GM12878 (cell line): Measurements from ENCODE around the gene CARS2. TPM values are rescaled to one million over a fixed set of nuclear protein-coding genes. Genes with fewer than 3 reads are reported as not detected.
A peak's percentile ranks its signal among the peaks of the same experiment; 100 is the strongest.

Experiments used
- ATAC-seq: fragments of 200-7000 bp; cut with Tn5 transposase; 3 replicates; pipeline ENCODE4 v1.9.1; 2020; ENCODE audit warnings: mild to moderate bottlenecking, moderate library complexity
- BruUV-seq: library from RNA; stranded (reverse); fragments of 400-500 nt; replicated peaks from 2 replicates; lab custom pipeline; 2021; lab: Mats Ljungman, UMichigan
- CTCF ChIA-PET: fragments of 300-600 bp; sonication (Branson Sonifier 250); formaldehyde crosslinking; extraction: SDS; loops from one replicate; lab custom pipeline; 2021; ENCODE audit warnings: inconsistent platforms; lab: Yijun Ruan, JAX
- POLR2A ChIA-PET: fragments of 350-600 bp; formaldehyde crosslinking; extraction: SDS; loops from one replicate; lab custom pipeline; 2021; ENCODE audit warnings: inconsistent platforms; lab: Charles Lee
- RAD21 ChIA-PET: fragments of 300-600 bp; sonication (Branson Sonifier 250); formaldehyde crosslinking; loops from one replicate; lab custom pipeline; 2023; ENCODE audit warnings: antibody characterized with exemption; ENCODE audit not compliant: unreplicated experiment; lab: Charles Lee
- SMC1A ChIA-PET: fragments of 300-600 bp; sonication (Branson Sonifier 250); formaldehyde crosslinking; loops from one replicate; lab custom pipeline; 2023; ENCODE audit not compliant: unreplicated experiment, uncharacterized antibody; lab: Charles Lee
- DNase-seq: peaks from one replicate; pipeline ENCODE4 v3.0.0-alpha.2; 2011; ENCODE audit warnings: low read depth, low spot score
- FAIRE-seq: peaks from 3 replicates; lab custom pipeline; 2011; peaks lifted over from hg19 to GRCh38; lab: Jason Lieb, UNC
- H2AFZ ChIP-seq: 2 replicates; pipeline ENCODE4 v1.6.0; 2011; ENCODE audit warnings: low read depth, low read length, control low read depth; ENCODE audit not compliant: control insufficient read depth
- H3K27ac ChIP-seq: 2 replicates; pipeline ENCODE4 v1.5.1; 2011; ENCODE audit warnings: control low read depth; ENCODE audit not compliant: control insufficient read depth, insufficient read depth
- H3K27me3 ChIP-seq, 2 experiments: replicated peaks in 1 of 2; 2 replicates each; pipeline versions ENCODE4 v1.6.0 to v1.6.1; 2011; ENCODE audit warnings: low read length in 1 of 2; ENCODE audit not compliant: control insufficient read depth in 2 of 2, insufficient read depth in 2 of 2
- H3K36me3 ChIP-seq, 2 experiments: 2 replicates each; pipeline ENCODE4 v1.5.1; 2011; ENCODE audit warnings: low read length in 1 of 2; ENCODE audit not compliant: control insufficient read depth in 2 of 2, insufficient read depth in 2 of 2
- H3K4me1 ChIP-seq: 2 replicates; pipeline ENCODE4 v1.6.1; 2011; ENCODE audit warnings: mild to moderate bottlenecking, low read length, moderate library complexity, mixed read lengths; ENCODE audit not compliant: control insufficient read depth, insufficient read depth
- H3K4me2 ChIP-seq: 2 replicates; pipeline ENCODE4 v1.6.0; 2011; ENCODE audit warnings: control low read depth; ENCODE audit not compliant: control insufficient read depth, insufficient read depth
- H3K4me3 ChIP-seq: fragments of 200-600 bp; sonication (generic); 2 replicates; pipeline ENCODE4 v1.5.1; 2016
- H3K79me2 ChIP-seq: 2 replicates; pipeline ENCODE4 v1.6.0; 2011; ENCODE audit warnings: low read length; ENCODE audit not compliant: control insufficient read depth, insufficient read depth
- H3K9ac ChIP-seq: 2 replicates; pipeline ENCODE4 v1.8.0; 2011; ENCODE audit warnings: low read length, control low read depth, mixed read lengths; ENCODE audit not compliant: control insufficient read depth, insufficient read depth
- H3K9me3 ChIP-seq: replicated peaks from 3 replicates; pipeline ENCODE4 v1.5.1; 2011; ENCODE audit warnings: mild to moderate bottlenecking, low read length; ENCODE audit not compliant: control insufficient read depth, insufficient read depth
- H4K20me1 ChIP-seq: 2 replicates; pipeline ENCODE4 v1.6.0; 2011; ENCODE audit not compliant: control insufficient read depth, insufficient read depth
- CBFB ChIP-seq: IDR thresholded peaks from 2 replicates; pipeline ENCODE4 v1.6.1; 2016; ENCODE audit warnings: antibody characterized with exemption, low read depth
- CBX5 ChIP-seq: sonication (generic); IDR thresholded peaks from 2 replicates; pipeline ENCODE4 v1.6.1; 2016; ENCODE audit warnings: low read depth, moderate library complexity, mild to moderate bottlenecking, inconsistent platforms
- ESRRA ChIP-seq: IDR thresholded peaks from 2 replicates; pipeline ENCODE4 v1.6.1; 2012; ENCODE audit warnings: mild to moderate bottlenecking, low read length, improper control_type of control experiment
- HDAC2 ChIP-seq: fragments of 200-600 bp; sonication (generic); IDR thresholded peaks from 2 replicates; pipeline ENCODE4 v1.6.1; 2017
- JUND ChIP-seq: IDR thresholded peaks from 2 replicates; pipeline ENCODE4 v1.6.1; 2012; ENCODE audit warnings: low read depth, mild to moderate bottlenecking, low read length, improper control_type of control experiment, moderate library complexity
- MLLT1 ChIP-seq: fragments of 450-650 bp; IDR thresholded peaks from 2 replicates; pipeline ENCODE4 v1.6.1; 2016; ENCODE audit warnings: mild to moderate bottlenecking
- NBN ChIP-seq: fragments of 450-650 bp; IDR thresholded peaks from 2 replicates; pipeline ENCODE4 v1.6.1; 2016
- POLR2A ChIP-seq: IDR thresholded peaks from 2 replicates; pipeline ENCODE4 v1.6.1; 2011; ENCODE audit warnings: low read depth, mild to moderate bottlenecking, low read length
- SIX5 ChIP-seq: IDR thresholded peaks from 2 replicates; pipeline ENCODE4 v1.6.1; 2011; ENCODE audit warnings: mild to moderate bottlenecking, low read depth, low read length, moderate library complexity; ENCODE audit not compliant: severe bottlenecking
- USF2 ChIP-seq: IDR thresholded peaks from 2 replicates; pipeline ENCODE4 v1.6.1; 2011; ENCODE audit warnings: low read depth, low read length, improper control_type of control experiment, borderline replicate concordance
- ZBTB4 ChIP-seq: fragments of 450-650 bp; formaldehyde crosslinking; IDR thresholded peaks from 2 replicates; pipeline ENCODE4 v1.4.0; 2022; ENCODE audit warnings: mild to moderate bottlenecking, moderate library complexity
- ZNF207 ChIP-seq: fragments of 450-650 bp; IDR thresholded peaks from 2 replicates; pipeline ENCODE4 v1.6.1; 2014; ENCODE audit warnings: antibody characterized with exemption, mild to moderate bottlenecking, borderline replicate concordance
- WGBS: methylation state at CpG from one replicate; pipeline ENCODE4 v1.1.6; 2016; ENCODE audit warnings: low lambda C conversion rate; ENCODE audit not compliant: insufficient replicate concordance, insufficient coverage; ENCODE audit errors: missing lambda C conversion rate; 5-methylcytosine and 5-hydroxymethylcytosine counted together
- in situ Hi-C: fragments of 300-500 bp; cut with MboI; formaldehyde crosslinking; loops from 9 replicates; pipeline ENCODE4 v1.14.3; 2018; ENCODE audit warnings: mixed read lengths
- intact Hi-C: fragments of 100-400 bp; cut with micrococcal nuclease; formaldehyde crosslinking; loops from one replicate; pipeline ENCODE4 v1.14.2; 2022; ENCODE audit not compliant: unreplicated experiment
- polyA plus RNA-seq, 11 experiments: library from polyadenylated mRNA; depleted of rRNA in 4 of 11; unstranded in 6 of 11; stranded (reverse) in 5 of 11; fragments of >200 nt; fragmentation: Nextera tagmentation in 4 of 11; fragmentation: Illumina TruSeq in 1 of 11; extraction: Ambion mirVana in 4 of 11; extraction: Trizol in 1 of 11; gene quantifications; 1 replicate in 1 of 11; 2 replicates in 10 of 11; pipeline versions ENCODE4 v1.2.1 to v1.2.3, GENCODE V29; 2011 to 2016; ENCODE audit warnings: inconsistent platforms in 2 of 11, missing spikeins in 2 of 11, low read depth in 1 of 11
- total RNA-seq, 4 experiments: library from RNA; depleted of rRNA in 3 of 4; stranded (reverse); fragments of >200 nt in 3 of 4; fragmentation: Illumina TruSeq in 1 of 4; extraction: Trizol in 1 of 4; gene quantifications; 2 replicates each; pipeline versions ENCODE4 v1.2.1 to v1.2.3, GENCODE V29; 2013 to 2021

The CARS2 gene
- total and polyA plus RNA-seq, 10 of the 15 experiments (the other 5 are each of a cell fraction or from before 2014, with no cell fraction given) = 4.2 to 101 (median 61.5) TPM

GRCh38 chr13:110651726-110652230, 54.1 kb downstream of the CARS2 start:
- H4K20me1 ChIP-seq = no peaks in the 10 kb centered on the region
- H2AFZ ChIP-seq = no peak overlapping the region
- intact Hi-C loops (no loop called here), in situ Hi-C loops (no loop called here)
- TF ChIP-seq JUND (no peak), POLR2A (peak; percentile 37; the same call in 1 of the 2 replicates), ESRRA (no peak)
- ChIA-PET POLR2A (interaction anchor here (0.7 to 1.2 kb wide), 2 partner anchors 9 to 14 kb away, joined by 3 to 4 read pairs; no protein-coding TSS in a partner anchor), RAD21 (interaction anchor here (1.0 kb wide), 1 partner anchor 58 kb away, joined by 3 read pairs; no protein-coding TSS in a partner anchor), SMC1A (interaction anchor here (0.8 to 1.3 kb wide), 3 partner anchors 13 to 197 kb away, joined by 3 to 4 read pairs (median 3); no protein-coding TSS in a partner anchor), CTCF (interaction anchor here (0.7 to 1.2 kb wide), 3 partner anchors 9 to 32 kb away, joined by 3 read pairs; no protein-coding TSS in a partner anchor)
- DNase-seq (no peak), FAIRE-seq (no peak), ATAC-seq (no peak)
- no peak overlapping the region for H3K4me2 ChIP-seq
- H3K27me3 ChIP-seq = no peaks in the 10 kb centered on the region
- WGBS = 92% methylated on average over 16 of the region's 16 CpGs
- H3K36me3 ChIP-seq = peaks cover 22 to 29% of the 10 kb centered on the region in 2 experiments
- no peak overlapping the region for H3K9ac ChIP-seq
- H3K4me1 ChIP-seq = peaks cover 17% of the 10 kb centered on the region
- H3K27ac ChIP-seq = no peak overlapping the region
- no TSS peak for BruUV-seq
- H3K79me2 ChIP-seq = no peaks in the 10 kb centered on the region; the same call in 1 of the 2 replicates
- H3K9me3 ChIP-seq = no peaks in the 10 kb centered on the region
- H3K4me3 ChIP-seq = no peak overlapping the region

GRCh38 chr13:110651271-110651670, 54.6 kb downstream of the CARS2 start:
- H3K4me1 ChIP-seq = peaks cover 17% of the 10 kb centered on the region
- no peak overlapping the region for H2AFZ ChIP-seq
- no peak overlapping the region for H3K27ac ChIP-seq
- POLR2A ChIA-PET = interaction anchor here (0.7 kb wide), 1 partner anchor 10 kb away, joined by 3 read pairs; no protein-coding TSS in a partner anchor
- ATAC-seq (no peak), FAIRE-seq (no peak), DNase-seq (no peak)
- no peaks in the 10 kb centered on the region for H3K9me3 ChIP-seq
- no peaks in the 10 kb centered on the region for H3K27me3 ChIP-seq
- 96% methylated on average over 14 of the region's 14 CpGs for WGBS
- H3K4me2 ChIP-seq = no peak overlapping the region
- no peaks in the 10 kb centered on the region for H4K20me1 ChIP-seq
- H3K79me2 ChIP-seq = no peaks in the 10 kb centered on the region; the same call in 1 of the 2 replicates
- peaks cover 22 to 29% of the 10 kb centered on the region in 2 experiments for H3K36me3 ChIP-seq
- H3K9ac ChIP-seq = no peak overlapping the region
- RAD21 ChIA-PET = interaction anchor here (1.0 kb wide), 1 partner anchor 58 kb away, joined by 3 read pairs; no protein-coding TSS in a partner anchor
- no peak overlapping the region for H3K4me3 ChIP-seq
- intact Hi-C loops (no loop called here), in situ Hi-C loops (no loop called here)
- CTCF ChIA-PET = interaction anchor here (1.2 kb wide), 1 partner anchor 8 kb away, joined by 3 read pairs; no protein-coding TSS in a partner anchor
- no TSS peak for BruUV-seq
- SMC1A ChIA-PET = interaction anchor here (0.8 to 1.3 kb wide), 3 partner anchors 13 to 197 kb away, joined by 3 to 4 read pairs (median 3); no protein-coding TSS in a partner anchor
- TF ChIP-seq HDAC2 (no peak), CBX5 (no peak), CBFB (no peak), MLLT1 (no peak), NBN (no peak), USF2 (no peak), SIX5 (no peak), ZNF207 (no peak), ZBTB4 (CRISPR knock-in tag) (no peak)
